Cardiac muscle cell (in vitro differentiated cells and primary cell): ENCODE measurements around the gene CHM. TPM values are rescaled to one million over a fixed set of nuclear protein-coding genes. Genes with fewer than 3 reads are reported as not detected.
"Not testable (repeated sequence)": the region's sequence is repeated elsewhere in the genome, so short reads cannot be mapped to it uniquely, and the experiment has no call there.

Experiments
- DNase-seq, 2 donors: peaks; one replicate each; pipeline versions ENCODE4 v3.0.0 to v3.0.0-alpha.2; 2010 to 2017; ENCODE audit warnings: low read depth in 1 of 2, low spot score in 1 of 2
- H3K27ac ChIP-seq: fragments of 200-600 bp; sonication (generic); 2 replicates; pipeline ENCODE4 v1.5.1; 2016
- H3K27me3 ChIP-seq: fragments of 200-600 bp; sonication (generic); 2 replicates; pipeline ENCODE4 v1.6.0; 2016; ENCODE audit warnings: control low read depth
- H3K36me3 ChIP-seq: fragments of 200-600 bp; sonication (generic); 2 replicates; pipeline ENCODE4 v1.5.1; 2016; ENCODE audit warnings: control low read depth
- H3K4me1 ChIP-seq: fragments of 200-600 bp; sonication (generic); 2 replicates; pipeline ENCODE4 v1.8.1; 2017; ENCODE audit warnings: low read depth, mild to moderate bottlenecking, mixed run types
- H3K4me3 ChIP-seq: fragments of 200-600 bp; sonication (generic); 2 replicates; pipeline ENCODE4 v1.5.1; 2016; ENCODE audit warnings: mild to moderate bottlenecking
- H3K9me3 ChIP-seq: fragments of 200-600 bp; sonication (generic); 2 replicates; pipeline ENCODE4 v1.5.1; 2017; ENCODE audit warnings: low read depth, mild to moderate bottlenecking, control low read depth
- polyA plus RNA-seq: library from polyadenylated mRNA; unstranded; fragments of >200 nt; fragmentation: Nextera tagmentation; extraction: Ambion mirVana; gene quantifications from 2 replicates; pipeline ENCODE4 v1.2.1, GENCODE V29; 2016
- total RNA-seq: library from RNA; depleted of rRNA; stranded (reverse); fragments of >200 nt; gene quantifications from 2 replicates; pipeline ENCODE4 v1.2.3, GENCODE V29; 2016
- TF ChIP-seq, protein P1 (sequence below): IDR thresholded peaks from 2 replicates; pipeline ENCODE4 v1.5.1; 2012; ENCODE audit warnings: low read depth, mild to moderate bottlenecking, low read length

The CHM gene
- total and polyA plus RNA-seq, 2 experiments from 2014 or later: 8.7 to 12.4 TPM

DNA sequence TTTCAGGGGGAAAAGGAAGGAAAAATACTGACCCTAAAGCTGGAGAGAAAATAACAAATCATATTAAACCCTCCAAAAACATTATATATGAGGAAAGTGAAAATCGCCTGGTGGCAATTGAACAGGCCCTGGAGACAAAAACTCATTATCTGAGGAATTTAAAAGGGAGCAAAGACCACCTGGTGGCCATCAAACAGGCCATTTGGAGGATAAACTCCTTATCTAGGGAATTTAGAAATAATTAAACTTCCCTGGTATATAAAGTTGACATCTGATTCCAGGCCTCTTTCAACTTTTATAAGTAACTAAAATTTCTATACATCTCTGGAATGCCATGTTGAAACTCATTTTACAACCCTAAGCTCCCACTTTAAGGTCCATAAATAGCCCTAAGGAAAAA, 35.2 kb downstream of the CHM start:
- Histone ChIP-seq H3K4me1 (no peaks in the 10 kb centered on the region), H3K36me3 (no peaks in the 10 kb centered on the region), H3K4me3 (no peak overlapping the region), H3K27ac (peak overlapping the region; percentile 68), H3K27me3 (no peaks in the 10 kb centered on the region), H3K9me3 (no peaks in the 10 kb centered on the region)
- TF ChIP-seq, protein P1, sequence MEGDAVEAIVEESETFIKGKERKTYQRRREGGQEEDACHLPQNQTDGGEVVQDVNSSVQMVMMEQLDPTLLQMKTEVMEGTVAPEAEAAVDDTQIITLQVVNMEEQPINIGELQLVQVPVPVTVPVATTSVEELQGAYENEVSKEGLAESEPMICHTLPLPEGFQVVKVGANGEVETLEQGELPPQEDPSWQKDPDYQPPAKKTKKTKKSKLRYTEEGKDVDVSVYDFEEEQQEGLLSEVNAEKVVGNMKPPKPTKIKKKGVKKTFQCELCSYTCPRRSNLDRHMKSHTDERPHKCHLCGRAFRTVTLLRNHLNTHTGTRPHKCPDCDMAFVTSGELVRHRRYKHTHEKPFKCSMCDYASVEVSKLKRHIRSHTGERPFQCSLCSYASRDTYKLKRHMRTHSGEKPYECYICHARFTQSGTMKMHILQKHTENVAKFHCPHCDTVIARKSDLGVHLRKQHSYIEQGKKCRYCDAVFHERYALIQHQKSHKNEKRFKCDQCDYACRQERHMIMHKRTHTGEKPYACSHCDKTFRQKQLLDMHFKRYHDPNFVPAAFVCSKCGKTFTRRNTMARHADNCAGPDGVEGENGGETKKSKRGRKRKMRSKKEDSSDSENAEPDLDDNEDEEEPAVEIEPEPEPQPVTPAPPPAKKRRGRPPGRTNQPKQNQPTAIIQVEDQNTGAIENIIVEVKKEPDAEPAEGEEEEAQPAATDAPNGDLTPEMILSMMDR: no peak
- DNase-seq: no peak

- H3K4me3 ChIP-seq, H3K27me3 ChIP-seq, H3K27ac ChIP-seq, H3K9me3 ChIP-seq, H3K4me1 ChIP-seq, H3K36me3 ChIP-seq, DNase-seq: not testable (repeated sequence)
These were observed 37.6 kb downstream of the CHM start for GRCh38 chrX:86009803-86010202.

DNA sequence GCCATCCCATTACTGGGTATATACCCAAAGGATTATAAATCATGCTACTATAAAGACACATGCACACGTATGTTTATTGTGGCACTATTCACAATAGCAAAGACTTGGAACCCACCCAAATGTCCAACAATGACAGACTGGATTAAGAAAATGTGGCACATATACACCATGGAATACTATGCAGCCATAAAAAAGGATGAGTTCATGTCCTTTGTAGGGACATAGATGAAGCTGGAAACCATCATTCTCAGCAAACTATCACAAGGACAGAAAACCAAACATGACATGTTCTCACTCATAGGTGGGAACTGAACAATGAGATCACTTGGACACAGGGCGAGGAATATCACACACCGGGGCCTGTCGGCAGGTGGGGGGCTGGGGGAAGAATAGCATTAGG, 39.5 kb downstream of the CHM start:
- not testable (repeated sequence) for H3K27me3 ChIP-seq, DNase-seq, H3K27ac ChIP-seq, H3K4me1 ChIP-seq, H3K36me3 ChIP-seq, H3K9me3 ChIP-seq, H3K4me3 ChIP-seq

GRCh38 chrX:86002076-86002896, 45.1 kb downstream of the CHM start:
- TF ChIP-seq, protein P1: no peak
- H3K27ac ChIP-seq: peak overlapping the region; percentile 15
- H3K9me3 ChIP-seq: peaks cover 2% of the 10 kb centered on the region
- H3K4me1 ChIP-seq: no peaks in the 10 kb centered on the region
- H3K27me3 ChIP-seq: no peaks in the 10 kb centered on the region
- no peak overlapping the region for H3K4me3 ChIP-seq
- DNase-seq: peak in 1 of 2 donors; percentile 19
- H3K36me3 ChIP-seq: no peaks in the 10 kb centered on the region

GRCh38 chrX:85998954-85999353, 48.4 kb downstream of the CHM start:
- Histone ChIP-seq H3K4me1 (no peaks in the 10 kb centered on the region), H3K4me3 (no peak overlapping the region)
- TF ChIP-seq, protein P1: no peak

GRCh38 chrX:85996555-85996954, 50.8 kb downstream of the CHM start:
- TF ChIP-seq, protein P1: no peak
- Histone ChIP-seq H3K36me3 (no peaks in the 10 kb centered on the region), H3K27ac (no peak overlapping the region), H3K4me1 (no peaks in the 10 kb centered on the region), H3K27me3 (no peaks in the 10 kb centered on the region), H3K4me3 (no peak overlapping the region), H3K9me3 (peaks cover 2% of the 10 kb centered on the region)
- DNase-seq: no peak

More at GRCh38 chrX:85998954-85999353, 48.4 kb downstream of the CHM start:
- DNase-seq: no peak
- H3K27me3 ChIP-seq: no peaks in the 10 kb centered on the region
- H3K27ac ChIP-seq: no peak overlapping the region
- H3K9me3 ChIP-seq: peaks cover 2% of the 10 kb centered on the region
- H3K36me3 ChIP-seq: no peaks in the 10 kb centered on the region
